Subcutaneous adipose tissue (tissue), 4 donors: ENCODE results near the gene LCN12. TPM values are rescaled to one million over a fixed set of nuclear protein-coding genes. Genes with fewer than 3 reads are reported as not detected.

Experiments used
- total RNA-seq, 4 donors: library from RNA; depleted of rRNA; stranded (reverse); fragments of >200 nt; gene quantifications; one replicate each; pipeline ENCODE4 v1.1.0, GENCODE V29; 2016
- TF ChIP-seq, protein P1 (sequence below): fragments of 450-650 bp; IDR thresholded peaks from one replicate; pipeline ENCODE4 v1.5.1; 2016; ENCODE audit warnings: low read depth, mild to moderate bottlenecking, control low read depth, antibody characterized with exemption, moderate library complexity

LCN12 gene
- total RNA-seq, 4 donors from 2014 or later, result not detected

DNA sequence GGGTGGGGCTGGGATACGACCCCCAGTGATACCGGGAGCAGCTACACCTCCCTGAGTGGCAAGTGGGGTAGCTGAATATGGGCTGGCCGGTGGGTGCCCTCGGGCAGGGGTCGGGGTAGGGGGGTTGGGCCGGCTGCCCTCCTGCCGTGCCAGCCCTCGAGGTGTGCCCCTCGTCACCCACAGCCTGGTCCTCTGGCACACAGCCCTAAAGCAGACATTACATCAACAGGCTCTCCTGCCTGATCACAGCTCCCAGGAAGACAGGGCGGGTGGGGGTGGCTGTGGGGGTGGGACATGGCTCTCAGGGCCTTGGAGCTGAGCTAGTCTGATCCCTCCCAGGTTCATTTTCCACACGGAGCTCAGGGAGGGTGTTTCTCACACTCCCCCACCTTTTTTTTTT lies 30.8 kb upstream of the LCN12 start:
- TF ChIP-seq, protein P1, sequence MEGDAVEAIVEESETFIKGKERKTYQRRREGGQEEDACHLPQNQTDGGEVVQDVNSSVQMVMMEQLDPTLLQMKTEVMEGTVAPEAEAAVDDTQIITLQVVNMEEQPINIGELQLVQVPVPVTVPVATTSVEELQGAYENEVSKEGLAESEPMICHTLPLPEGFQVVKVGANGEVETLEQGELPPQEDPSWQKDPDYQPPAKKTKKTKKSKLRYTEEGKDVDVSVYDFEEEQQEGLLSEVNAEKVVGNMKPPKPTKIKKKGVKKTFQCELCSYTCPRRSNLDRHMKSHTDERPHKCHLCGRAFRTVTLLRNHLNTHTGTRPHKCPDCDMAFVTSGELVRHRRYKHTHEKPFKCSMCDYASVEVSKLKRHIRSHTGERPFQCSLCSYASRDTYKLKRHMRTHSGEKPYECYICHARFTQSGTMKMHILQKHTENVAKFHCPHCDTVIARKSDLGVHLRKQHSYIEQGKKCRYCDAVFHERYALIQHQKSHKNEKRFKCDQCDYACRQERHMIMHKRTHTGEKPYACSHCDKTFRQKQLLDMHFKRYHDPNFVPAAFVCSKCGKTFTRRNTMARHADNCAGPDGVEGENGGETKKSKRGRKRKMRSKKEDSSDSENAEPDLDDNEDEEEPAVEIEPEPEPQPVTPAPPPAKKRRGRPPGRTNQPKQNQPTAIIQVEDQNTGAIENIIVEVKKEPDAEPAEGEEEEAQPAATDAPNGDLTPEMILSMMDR, result no peak

DNA sequence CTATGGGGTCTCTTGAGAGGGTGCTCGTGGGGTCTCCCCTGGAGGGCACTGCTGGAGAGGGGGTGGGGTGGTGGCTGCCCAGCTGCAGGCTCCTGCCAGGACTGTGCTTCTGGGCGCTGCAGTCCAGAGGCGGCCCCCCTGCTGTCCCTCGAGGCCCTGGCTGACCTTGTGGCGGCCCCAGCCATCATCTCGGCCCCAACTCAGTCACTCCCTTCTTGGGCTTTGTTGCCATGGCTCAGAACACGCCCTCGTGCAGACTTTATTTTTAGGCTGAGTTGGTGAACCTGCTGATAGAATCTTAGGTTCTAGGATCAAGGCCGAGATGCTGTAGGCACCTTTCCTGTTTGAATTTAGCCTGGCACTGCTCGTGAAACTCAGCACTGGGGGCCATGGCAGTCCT lies 30.4 kb upstream of the LCN12 start:
- TF ChIP-seq, protein P1, result no peak

DNA sequence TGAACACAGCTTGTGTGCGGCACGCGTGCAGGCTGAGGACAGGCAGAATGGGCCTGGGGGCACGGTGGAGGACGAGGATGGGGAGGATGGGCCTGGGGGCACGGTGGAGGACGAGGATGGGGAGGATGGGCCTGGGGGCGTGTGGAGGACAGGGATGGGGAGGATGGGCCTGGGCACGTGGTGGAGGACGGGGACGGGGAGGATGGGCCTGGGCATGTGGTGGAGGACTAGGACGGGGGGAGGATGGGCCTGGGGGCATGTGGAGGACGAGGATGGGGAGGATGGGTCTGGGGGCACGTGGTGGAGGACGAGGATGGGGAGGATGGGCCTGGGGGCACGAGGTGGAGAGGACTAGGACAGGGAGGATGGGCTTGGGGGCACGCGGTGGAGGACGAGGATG lies 29.5 kb upstream of the LCN12 start:
- TF ChIP-seq, protein P1, result no peak

DNA sequence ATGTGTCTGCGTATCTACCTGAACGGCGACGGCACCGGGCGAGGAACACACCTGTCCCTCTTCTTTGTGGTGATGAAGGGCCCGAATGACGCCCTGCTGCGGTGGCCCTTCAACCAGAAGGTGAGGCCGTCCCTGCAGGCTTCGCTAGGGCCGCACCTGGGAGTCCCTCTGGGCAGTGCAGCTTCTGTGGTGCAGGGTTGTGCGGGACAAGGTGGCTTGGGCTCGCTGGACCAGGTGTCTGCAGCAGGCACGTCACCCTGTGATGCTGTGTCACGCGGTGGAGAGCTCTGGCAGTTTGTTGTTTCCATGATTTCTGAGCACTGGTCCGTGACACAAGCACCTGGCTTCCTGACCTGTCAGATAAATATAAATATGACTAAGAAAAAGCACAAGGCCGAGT lies 28.2 kb upstream of the LCN12 start:
- TF ChIP-seq, protein P1, result no peak

DNA sequence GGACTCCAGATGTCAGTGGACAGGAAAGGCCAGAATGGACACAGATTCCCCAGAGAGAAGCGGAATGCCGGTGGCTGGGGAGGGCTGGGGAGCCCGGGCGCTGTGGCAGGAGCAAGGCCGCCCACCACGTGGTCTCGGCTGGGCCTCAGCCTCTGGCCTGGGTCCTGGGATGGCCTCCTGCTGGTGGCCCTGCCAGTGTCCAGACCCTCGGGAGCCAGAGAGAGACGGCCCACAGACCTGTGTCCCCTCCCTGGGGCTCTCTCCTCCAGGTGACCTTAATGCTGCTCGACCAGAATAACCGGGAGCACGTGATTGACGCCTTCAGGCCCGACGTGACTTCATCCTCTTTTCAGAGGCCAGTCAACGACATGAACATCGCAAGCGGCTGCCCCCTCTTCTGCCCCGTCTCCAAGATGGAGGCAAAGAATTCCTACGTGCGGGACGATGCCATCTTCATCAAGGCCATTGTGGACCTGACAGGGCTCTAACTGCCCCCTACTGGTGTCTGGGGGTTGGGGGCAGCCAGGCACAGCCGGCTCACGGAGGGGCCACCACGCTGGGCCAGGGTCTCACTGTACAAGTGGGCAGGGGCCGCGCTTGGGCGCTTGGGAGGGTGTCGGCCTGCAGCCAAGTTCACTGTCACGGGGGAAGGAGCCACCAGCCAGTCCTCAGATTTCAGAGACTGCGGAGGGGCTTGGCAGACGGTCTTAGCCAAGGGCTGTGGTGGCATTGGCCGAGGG lies 26.5 kb upstream of the LCN12 start:
- TF ChIP-seq, protein P1, result no peak

DNA sequence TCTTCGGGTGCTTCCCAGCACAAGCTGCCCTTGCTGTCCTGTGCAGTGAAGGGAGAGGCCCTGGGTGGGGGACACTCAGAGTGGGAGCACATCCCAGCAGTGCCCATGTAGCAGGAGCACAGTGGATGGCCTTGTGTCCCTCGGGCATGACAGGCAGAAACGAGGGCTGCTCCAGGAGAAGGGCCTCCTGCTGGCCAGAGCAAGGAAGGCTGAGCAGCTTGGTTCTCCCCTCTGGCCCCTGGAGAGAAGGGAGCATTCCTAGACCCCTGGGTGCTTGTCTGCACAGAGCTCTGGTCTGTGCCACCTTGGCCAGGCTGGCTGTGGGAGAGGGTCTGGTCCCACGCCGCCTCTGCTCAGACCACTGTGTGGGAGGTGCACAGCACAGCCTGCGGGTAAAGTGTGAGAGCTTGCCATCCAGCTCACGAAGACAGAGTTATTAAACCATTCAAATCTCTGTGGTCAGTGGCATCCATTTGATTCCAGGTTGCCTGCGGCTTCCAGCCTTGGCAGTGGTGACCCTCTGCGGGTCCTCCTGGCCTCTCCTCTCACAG lies 25.8 kb upstream of the LCN12 start:
- TF ChIP-seq, protein P1, result no peak

DNA sequence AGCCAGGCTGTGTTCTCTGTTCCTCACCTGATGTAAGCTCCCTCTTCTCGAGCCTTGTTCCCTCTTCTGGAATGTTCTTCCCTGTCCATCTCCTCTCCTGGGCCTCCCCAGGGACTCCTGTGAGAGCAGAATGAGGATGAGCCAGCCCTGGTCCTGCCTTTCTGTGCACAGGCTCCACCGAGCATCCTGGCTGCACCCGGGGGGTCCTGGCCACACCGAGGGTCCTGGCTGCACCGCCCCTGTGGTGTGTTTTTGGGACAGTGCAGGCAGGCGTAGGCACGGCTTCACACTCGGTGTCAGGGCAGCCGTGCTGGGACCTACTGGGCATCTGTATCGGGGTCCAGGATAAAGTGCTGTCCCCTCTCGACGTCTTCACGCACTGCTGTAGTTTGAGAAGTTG lies 25.3 kb upstream of the LCN12 start:
- TF ChIP-seq, protein P1, result no peak
